Daoy (cell line): ENCODE data around the gene TMEM218. TPM values are rescaled to one million over a fixed set of nuclear protein-coding genes. Genes with fewer than 3 reads are reported as not detected.
"Not testable (repeated sequence)": the region's sequence is repeated elsewhere in the genome, so short reads cannot be mapped to it uniquely, and the experiment has no call there.

Source experiments
- DNase-seq: peaks from one replicate; pipeline ENCODE4 v3.0.0-alpha.2; 2015; ENCODE audit warnings: low read depth
- total RNA-seq: library from RNA; depleted of rRNA; stranded (reverse); fragments of >200 nt; shearing (Covaris generic); gene quantifications from 2 replicates; pipeline ENCODE4 v1.2.3, GENCODE V29; 2014

Gene TMEM218
- total RNA-seq, 1 experiment from 2014 or later, result 25.1 TPM

DNA sequence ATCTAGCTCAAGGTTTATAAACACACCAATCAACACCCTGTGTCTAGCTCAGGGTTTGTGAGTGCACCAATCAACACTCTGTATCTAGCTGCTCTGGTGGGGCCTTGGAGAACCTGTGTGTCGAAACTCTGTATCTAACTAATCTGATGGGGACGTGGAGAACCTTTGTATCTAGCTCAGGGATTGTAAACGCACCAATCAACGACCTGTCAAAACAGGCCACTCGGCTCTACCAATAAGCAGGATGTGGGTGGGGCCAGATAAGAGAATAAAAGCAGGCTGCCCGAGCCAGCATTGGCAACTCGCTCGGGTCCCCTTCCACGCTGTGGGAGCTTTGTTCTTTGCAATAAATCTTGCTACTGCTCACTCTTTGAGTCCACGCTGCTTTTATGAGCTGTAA, 21.3 kb downstream of the TMEM218 start:
- DNase-seq, result not testable (repeated sequence)

- not testable (repeated sequence) for DNase-seq
Measured at GRCh38 chr11:125089481-125089880, 21.9 kb downstream of the TMEM218 start.

DNA sequence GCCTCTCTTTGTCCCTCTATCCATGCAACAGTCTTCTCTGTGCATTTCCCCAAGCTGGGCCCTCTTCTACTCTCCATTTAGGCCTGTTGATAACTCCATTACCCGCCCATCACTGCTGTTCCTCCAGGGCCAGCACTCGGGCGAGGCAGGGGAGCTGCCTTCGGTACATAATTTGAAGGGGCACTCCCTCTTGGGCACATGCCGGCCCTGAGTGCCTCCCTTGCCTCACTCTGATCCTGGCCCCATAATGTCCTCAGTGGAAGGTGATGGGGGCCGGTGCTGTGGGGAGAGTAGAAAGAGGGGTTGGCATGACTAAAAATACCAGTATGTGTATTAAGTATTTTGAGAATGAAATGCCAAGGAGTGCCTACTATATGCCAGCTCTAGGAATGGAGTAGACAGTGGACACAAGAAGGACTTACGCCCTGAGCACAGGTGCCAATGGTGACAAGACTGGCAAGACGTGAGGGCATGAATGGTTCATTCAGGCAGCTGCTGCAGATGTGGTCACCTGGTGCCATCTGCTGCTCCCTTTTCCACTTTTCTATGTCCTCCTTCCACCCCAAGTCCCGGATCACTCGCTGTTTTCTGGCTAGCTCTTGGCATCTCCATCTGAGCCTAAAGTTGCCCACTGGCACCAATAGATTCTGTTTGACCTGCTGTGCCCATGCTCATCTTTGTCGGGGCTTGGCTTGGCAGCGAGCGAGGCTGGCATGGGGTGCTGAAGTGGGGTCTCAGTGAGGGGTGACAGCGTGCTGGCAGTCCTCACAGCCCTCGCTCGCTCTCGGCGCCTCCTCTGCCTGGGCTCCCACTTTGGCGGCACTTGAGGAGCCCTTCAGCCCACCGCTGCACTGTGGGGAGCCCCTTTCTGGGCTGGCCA, 22.6 kb downstream of the TMEM218 start:
- no peak for DNase-seq

- no peak for DNase-seq
Measured at GRCh38 chr11:125088123-125088522, 23.3 kb downstream of the TMEM218 start.

- no peak for DNase-seq
Measured at GRCh38 chr11:125086633-125087296, 24.7 kb downstream of the TMEM218 start.

- DNase-seq, result no peak
Measured at GRCh38 chr11:125085301-125086081, 25.9 kb downstream of the TMEM218 start.

DNA sequence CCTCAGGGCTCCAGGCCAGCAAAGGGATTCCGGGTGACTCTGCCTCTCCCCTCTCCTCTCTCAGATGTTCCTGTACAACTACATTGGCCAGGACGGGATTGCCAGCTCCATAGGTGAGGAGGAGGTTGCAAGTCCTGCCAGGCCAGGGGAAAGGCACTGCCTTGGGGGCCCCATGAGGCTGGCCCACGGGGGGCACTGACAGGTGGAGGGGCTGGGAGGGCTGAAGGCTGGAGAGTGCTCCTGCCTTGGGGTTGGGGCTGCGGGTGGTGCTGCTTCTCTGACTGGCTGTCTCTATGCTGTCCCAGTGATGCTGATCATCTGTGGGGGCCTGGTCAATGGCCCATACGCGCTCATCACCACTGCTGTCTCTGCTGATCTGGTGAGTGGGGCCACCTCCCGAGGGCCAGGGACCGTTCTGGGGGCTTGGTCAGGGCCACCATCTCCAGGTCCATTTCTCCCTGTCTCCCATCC, 26.6 kb downstream of the TMEM218 start:
- DNase-seq, result no peak

DNA sequence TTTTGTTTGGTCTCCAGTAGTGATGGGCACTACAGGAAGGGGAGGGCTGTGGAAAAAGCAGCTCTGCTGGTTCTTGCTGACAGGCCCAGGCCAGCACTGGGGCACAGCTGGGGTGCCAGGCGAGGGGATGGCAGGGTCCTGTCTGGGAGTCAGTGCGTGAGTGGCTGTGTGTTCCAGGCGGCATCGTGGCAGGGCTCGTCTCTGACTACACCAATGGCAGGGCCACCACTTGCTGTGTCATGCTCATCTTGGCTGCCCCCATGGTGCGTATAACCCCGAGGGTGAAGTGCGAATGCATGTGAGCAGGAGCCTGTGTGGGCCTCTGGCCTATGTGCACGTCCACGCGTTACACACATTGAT, 27.4 kb downstream of the TMEM218 start:
- DNase-seq, result no peak

GRCh38 chr11:125083312-125084056, 27.9 kb downstream of the TMEM218 start:
- no peak for DNase-seq

GRCh38 chr11:125082611-125083311, 28.7 kb downstream of the TMEM218 start:
- DNase-seq, result peak; percentile 72

DNA sequence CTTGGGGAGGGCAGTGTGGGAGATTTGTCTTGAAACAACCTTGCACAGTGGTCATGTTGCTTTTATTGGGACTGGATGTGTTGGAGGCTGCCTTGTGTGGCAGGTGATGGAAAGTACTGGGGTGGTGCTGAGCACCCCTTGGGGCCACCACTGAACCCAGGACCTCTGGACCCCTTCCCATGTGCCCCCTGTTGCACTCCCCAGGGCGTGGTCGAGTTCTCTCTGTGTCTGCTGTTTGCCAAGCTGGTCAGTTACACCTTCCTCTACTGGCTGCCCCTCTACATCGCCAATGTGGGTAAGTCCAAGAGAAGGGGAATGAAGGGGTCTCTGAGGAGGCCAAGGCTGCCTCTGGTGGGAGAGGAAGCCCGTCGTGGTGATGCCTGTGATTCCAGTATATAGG, 29.4 kb downstream of the TMEM218 start:
- no peak for DNase-seq

DNA sequence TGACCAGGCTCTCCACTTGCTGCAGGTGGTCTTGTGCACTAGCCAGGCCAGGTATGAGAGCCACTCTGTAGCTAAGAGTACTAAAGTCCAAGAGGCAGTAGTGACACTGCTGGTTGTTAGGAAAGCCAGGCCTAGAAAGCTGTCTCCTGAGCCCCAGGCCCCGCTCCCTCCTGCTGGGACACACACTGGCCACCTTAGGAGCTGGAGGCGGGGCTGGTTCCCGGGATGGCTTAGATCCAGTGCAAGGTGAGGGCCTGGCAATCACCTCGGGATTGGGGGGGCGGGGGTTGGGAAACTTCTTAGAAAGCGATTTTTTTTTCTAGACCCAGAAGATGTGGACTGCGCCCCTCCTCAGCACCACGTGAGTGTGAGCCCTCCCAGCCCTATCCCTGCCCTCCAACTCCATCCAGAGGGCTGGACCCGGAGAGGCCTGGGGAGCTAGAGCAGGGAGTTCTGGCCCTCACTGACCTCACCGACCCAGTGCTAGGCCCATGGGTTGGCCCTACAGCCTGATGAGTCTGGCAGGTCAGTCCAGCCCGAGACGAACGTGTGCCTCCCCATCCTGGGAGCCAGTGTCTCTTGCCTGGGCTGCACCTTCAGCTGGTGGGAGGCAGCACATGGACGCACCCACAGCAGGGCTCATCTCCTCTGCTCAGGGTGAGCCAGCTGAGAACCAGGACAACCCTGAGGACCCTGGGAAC, 30.2 kb downstream of the TMEM218 start:
- no peak for DNase-seq

DNA sequence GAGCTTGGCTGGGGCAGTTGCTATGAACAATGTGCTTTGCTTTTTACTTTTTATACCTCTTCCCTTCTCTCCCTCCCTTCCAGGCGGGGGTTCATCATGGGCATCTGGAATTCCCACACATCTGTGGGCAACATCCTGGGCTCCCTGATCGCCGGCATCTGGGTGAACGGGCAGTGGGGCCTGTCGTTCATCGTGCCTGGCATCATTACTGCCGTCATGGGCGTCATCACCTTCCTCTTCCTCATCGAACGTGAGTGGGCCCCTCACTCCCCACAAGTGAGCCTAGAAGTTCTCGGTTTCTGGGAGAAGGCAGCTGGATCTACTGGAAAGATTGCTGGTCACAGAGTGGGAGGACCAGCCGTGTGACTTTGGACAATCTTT, 30.9 kb downstream of the TMEM218 start:
- DNase-seq, result no peak

GRCh38 chr11:125079878-125080530, 31.4 kb downstream of the TMEM218 start:
- no peak for DNase-seq

GRCh38 chr11:125079151-125079877, 32.1 kb downstream of the TMEM218 start:
- DNase-seq, result peak; percentile 58

DNA sequence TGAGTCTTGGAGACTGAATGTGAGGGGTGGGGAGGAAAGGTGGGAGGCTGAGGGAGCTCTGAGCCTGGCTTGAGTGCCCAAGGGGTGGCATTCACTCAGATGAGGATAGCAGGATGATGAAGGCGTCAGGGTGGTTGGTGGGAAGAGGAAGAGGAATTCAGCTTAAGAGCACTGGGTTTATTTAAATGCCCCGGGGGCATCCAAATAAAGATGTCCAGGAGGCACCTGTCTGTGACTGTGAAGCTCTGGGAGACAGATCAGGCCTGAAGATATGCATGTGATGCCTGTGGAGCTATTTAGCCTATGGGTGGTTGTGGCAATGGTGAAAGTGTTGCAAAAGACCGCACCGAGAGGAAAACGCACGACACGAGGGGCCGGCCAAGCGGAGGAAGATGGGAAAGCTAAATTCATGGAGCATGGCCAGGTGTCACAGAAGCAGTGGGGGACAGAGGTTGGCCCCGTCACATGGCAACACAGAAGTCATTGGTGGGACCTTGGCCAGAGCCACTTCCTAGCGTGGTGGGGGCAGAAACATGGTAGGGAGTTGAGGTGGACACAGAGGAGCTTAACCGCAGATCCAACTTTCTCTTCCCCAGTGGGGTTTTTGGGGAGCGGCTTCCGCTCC, 32.8 kb downstream of the TMEM218 start:
- no peak for DNase-seq

GRCh38 chr11:125078016-125078415, 33.4 kb downstream of the TMEM218 start:
- no peak for DNase-seq

GRCh38 chr11:125076378-125076945, 35.0 kb downstream of the TMEM218 start:
- no peak for DNase-seq
